CD14-positive monocyte (primary cell): ENCODE data around the gene ZNF611. TPM values are rescaled to one million over a fixed set of nuclear protein-coding genes. Genes with fewer than 3 reads are reported as not detected.
"Not testable (repeated sequence)": the region's sequence is repeated elsewhere in the genome, so short reads cannot be mapped to it uniquely, and the experiment has no call there.

Experiments used
- DNase-seq, 3 donors: peaks; one replicate each; pipeline ENCODE4 v3.0.0-alpha.2; 2011 to 2022
- H2AFZ ChIP-seq: 2 replicates; pipeline ENCODE4 v1.6.0; 2012; ENCODE audit warnings: mild to moderate bottlenecking, low read depth, low read length, inconsistent platforms; ENCODE audit not compliant: insufficient read depth, poor library complexity, severe bottlenecking
- H3K27ac ChIP-seq, 2 donors: 1 replicate in 1 of 2; 2 replicates in 1 of 2; pipeline ENCODE4 v1.5.1; 2012 to 2013; ENCODE audit warnings: low read length in 2 of 2, control low read depth in 1 of 2, inconsistent platforms in 1 of 2, low read depth in 1 of 2, mild to moderate bottlenecking in 1 of 2
- H3K27me3 ChIP-seq, 2 donors: one replicate each; pipeline versions ENCODE4 v1.6.0 to v1.6.1; 2011 to 2013; ENCODE audit warnings: low read length in 2 of 2; ENCODE audit not compliant: control insufficient read depth in 2 of 2, insufficient read depth in 2 of 2
- H3K36me3 ChIP-seq, 2 donors: replicated peaks in 1 of 2; 1 replicate in 1 of 2; 2 replicates in 1 of 2; pipeline versions ENCODE4 v1.5.1 to v1.6.1; 2012 to 2013; ENCODE audit warnings: low read length in 2 of 2, control low read depth in 1 of 2, inconsistent platforms in 1 of 2, mild to moderate bottlenecking in 1 of 2; ENCODE audit not compliant: insufficient read depth in 2 of 2, control insufficient read depth in 1 of 2
- H3K4me1 ChIP-seq, 2 donors: 1 replicate in 1 of 2; 2 replicates in 1 of 2; pipeline versions ENCODE4 v1.5.1 to v1.6.1; 2012 to 2013; ENCODE audit warnings: low read length in 2 of 2, control low read depth in 1 of 2, inconsistent platforms in 1 of 2, mild to moderate bottlenecking in 1 of 2, moderate library complexity in 1 of 2; ENCODE audit not compliant: insufficient read depth in 2 of 2, control insufficient read depth in 1 of 2
- H3K4me2 ChIP-seq: replicated peaks from 2 replicates; pipeline ENCODE3; 2012; ENCODE audit warnings: low read length, moderate library complexity, mild to moderate bottlenecking; ENCODE audit not compliant: poor library complexity, severe bottlenecking; ENCODE audit errors: extremely low read depth
- H3K4me3 ChIP-seq, 3 experiments: fragments of 200-600 bp in 1 of 3; sonication (generic) in 1 of 3; replicated peaks in 1 of 3; 1 replicate in 2 of 3; 2 replicates in 1 of 3; pipeline ENCODE4 v1.5.1; 2011 to 2013; ENCODE audit warnings: low read length in 3 of 3, mild to moderate bottlenecking in 3 of 3, control low read depth in 2 of 3, low read depth in 2 of 3, inconsistent platforms in 1 of 3, moderate library complexity in 1 of 3
- H3K79me2 ChIP-seq: 2 replicates; pipeline ENCODE4 v1.6.0; 2012; ENCODE audit warnings: mild to moderate bottlenecking, control low read depth, inconsistent platforms, low read length, moderate library complexity; ENCODE audit not compliant: insufficient read depth
- H3K9ac ChIP-seq: 2 replicates; pipeline ENCODE4 v1.6.0; 2017; ENCODE audit warnings: low read length, mild to moderate bottlenecking; ENCODE audit not compliant: insufficient read depth, poor library complexity, severe bottlenecking
- H3K9me3 ChIP-seq, 2 donors: replicated peaks in 1 of 2; 1 replicate in 1 of 2; 2 replicates in 1 of 2; pipeline versions ENCODE4 v1.5.1 to v1.6.1; 2012 to 2013; ENCODE audit warnings: low read length in 2 of 2, control low read depth in 1 of 2; ENCODE audit not compliant: control insufficient read depth in 1 of 2, insufficient read depth in 1 of 2
- H4K20me1 ChIP-seq: 2 replicates; pipeline ENCODE4 v1.6.0; 2012; ENCODE audit warnings: mild to moderate bottlenecking, low read length, control low read depth, moderate library complexity; ENCODE audit not compliant: insufficient read depth
- H3K27ac Mint-ChIP-seq, 7 donors: one replicate each; pipeline ENCODE4 v1.8.0; 2020; ENCODE audit warnings: mild to moderate bottlenecking in 7 of 7, mixed read lengths in 7 of 7, moderate library complexity in 6 of 7, inconsistent platforms in 2 of 7
- H3K27me3 Mint-ChIP-seq, 3 donors: one replicate each; pipeline ENCODE4 v1.8.0; 2021 to 2022; ENCODE audit warnings: low read depth in 3 of 3, mild to moderate bottlenecking in 3 of 3, mixed read lengths in 3 of 3, moderate library complexity in 3 of 3, inconsistent platforms in 1 of 3
- H3K36me3 Mint-ChIP-seq, 2 donors: one replicate each; pipeline ENCODE4 v1.8.0; 2020; ENCODE audit warnings: mixed read lengths in 2 of 2, inconsistent platforms in 1 of 2, mild to moderate bottlenecking in 1 of 2
- H3K4me1 Mint-ChIP-seq: one replicate; pipeline ENCODE4 v1.8.0; 2020; ENCODE audit warnings: mild to moderate bottlenecking, mixed read lengths
- H3K4me3 Mint-ChIP-seq, 2 donors: one replicate each; pipeline ENCODE4 v1.8.0; 2020; ENCODE audit warnings: mild to moderate bottlenecking in 2 of 2, mixed read lengths in 2 of 2, moderate library complexity in 1 of 2
- H3K9me3 Mint-ChIP-seq, 7 donors: one replicate each; pipeline ENCODE4 v1.8.0; 2020 to 2022; ENCODE audit warnings: mixed read lengths in 7 of 7, mild to moderate bottlenecking in 6 of 7, moderate library complexity in 6 of 7, inconsistent platforms in 2 of 7
- WGBS: methylation state at CpG from one replicate; pipeline ENCODE4 v1.1.5; 2013; ENCODE audit warnings: missing lambda C conversion rate; ENCODE audit not compliant: insufficient coverage; 5-methylcytosine and 5-hydroxymethylcytosine counted together
- intact Hi-C, 2 donors: fragments of 100-400 bp; cut with micrococcal nuclease; formaldehyde crosslinking; loops; one replicate each; pipeline versions ENCODE4 v1.15.0 to v1.15.1; 2023
- polyA plus RNA-seq, 3 donors: library from polyadenylated mRNA; depleted of rRNA in 1 of 3; unstranded in 2 of 3; stranded (reverse) in 1 of 3; fragments of 300-500 nt in 2 of 3; fragments of >200 nt in 1 of 3; fragmentation: Illumina TruSeq in 2 of 3; gene quantifications; 1 replicate in 2 of 3; 2 replicates in 1 of 3; pipeline ENCODE4 v1.2.3, GENCODE V29; 2012 to 2021
- TF ChIP-seq, protein P1 (sequence below): fragments of 200-600 bp; IDR thresholded peaks from one replicate; pipeline ENCODE4 v1.8.0; 2022; ENCODE audit warnings: antibody characterized with exemption, mild to moderate bottlenecking

ZNF611 gene
- polyA plus RNA-seq, 3 donors = 5.5 to 20.2 (median 12.0) TPM

DNA sequence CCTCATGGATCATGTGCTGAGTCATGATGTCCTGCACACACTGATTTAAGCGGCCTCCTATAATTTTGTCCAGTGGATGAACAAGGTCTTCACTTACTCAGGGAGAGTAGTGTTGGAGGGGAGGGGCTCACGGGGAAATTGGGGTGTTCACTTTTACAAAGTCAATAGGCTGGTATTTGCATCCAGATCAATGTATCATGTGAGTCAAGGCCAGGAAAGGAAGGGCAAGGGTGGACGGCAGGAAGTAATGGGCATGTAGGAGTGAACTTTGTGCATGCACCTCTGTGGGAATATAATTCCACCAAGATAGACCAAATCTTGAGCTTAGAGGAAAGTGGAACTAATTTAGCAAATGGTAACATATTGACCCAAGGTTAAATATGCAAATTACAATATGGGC lies 23.2 kb downstream of the ZNF611 start:
- H3K4me3 Mint-ChIP-seq = peak overlapping the region in 1 of 2 donors; percentile 39
- H3K4me1 Mint-ChIP-seq, H3K27me3 Mint-ChIP-seq: not testable (repeated sequence)

DNA sequence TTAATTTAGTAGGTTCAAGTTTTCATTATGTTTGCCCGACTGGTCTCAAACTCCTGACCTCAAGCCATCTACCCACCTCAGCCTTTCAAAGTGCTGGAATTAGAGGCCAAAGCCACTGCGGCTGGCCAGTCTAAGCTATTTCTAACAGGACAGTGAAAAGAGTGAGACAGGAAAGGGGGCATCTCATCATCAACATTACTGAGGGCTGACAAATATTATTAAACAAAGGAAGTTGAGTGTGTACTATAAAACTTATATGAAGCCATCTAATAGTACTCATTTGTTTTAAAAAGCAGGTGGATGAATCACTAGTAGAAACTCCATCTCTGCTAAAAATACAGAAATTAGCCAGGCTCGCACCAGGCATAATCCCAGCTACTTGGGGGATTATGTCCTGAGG lies 24.3 kb downstream of the ZNF611 start:
- intact Hi-C loops = no loop called here
- H3K27ac ChIP-seq = no peak overlapping the region
- H4K20me1 ChIP-seq = no peaks in the 10 kb centered on the region
- no peaks in the 10 kb centered on the region for H3K4me1 ChIP-seq
- H3K9ac ChIP-seq = no peak overlapping the region
- DNase-seq = no peak
- Mint-ChIP-seq H3K4me3 (no peak overlapping the region), H3K27me3 (peaks cover 0 to 1% (median 0%) of the 10 kb centered on the region in 3 donors), H3K36me3 (peaks cover 89 to 95% of the 10 kb centered on the region in 2 donors), H3K9me3 (peaks cover 55 to 97% (median 85%) of the 10 kb centered on the region in 7 donors), H3K27ac (no peak overlapping the region), H3K4me1 (no peaks in the 10 kb centered on the region)
- H3K27me3 ChIP-seq = no peaks in the 10 kb centered on the region
- H3K4me2 ChIP-seq = no peak overlapping the region
- TF ChIP-seq, protein P1, sequence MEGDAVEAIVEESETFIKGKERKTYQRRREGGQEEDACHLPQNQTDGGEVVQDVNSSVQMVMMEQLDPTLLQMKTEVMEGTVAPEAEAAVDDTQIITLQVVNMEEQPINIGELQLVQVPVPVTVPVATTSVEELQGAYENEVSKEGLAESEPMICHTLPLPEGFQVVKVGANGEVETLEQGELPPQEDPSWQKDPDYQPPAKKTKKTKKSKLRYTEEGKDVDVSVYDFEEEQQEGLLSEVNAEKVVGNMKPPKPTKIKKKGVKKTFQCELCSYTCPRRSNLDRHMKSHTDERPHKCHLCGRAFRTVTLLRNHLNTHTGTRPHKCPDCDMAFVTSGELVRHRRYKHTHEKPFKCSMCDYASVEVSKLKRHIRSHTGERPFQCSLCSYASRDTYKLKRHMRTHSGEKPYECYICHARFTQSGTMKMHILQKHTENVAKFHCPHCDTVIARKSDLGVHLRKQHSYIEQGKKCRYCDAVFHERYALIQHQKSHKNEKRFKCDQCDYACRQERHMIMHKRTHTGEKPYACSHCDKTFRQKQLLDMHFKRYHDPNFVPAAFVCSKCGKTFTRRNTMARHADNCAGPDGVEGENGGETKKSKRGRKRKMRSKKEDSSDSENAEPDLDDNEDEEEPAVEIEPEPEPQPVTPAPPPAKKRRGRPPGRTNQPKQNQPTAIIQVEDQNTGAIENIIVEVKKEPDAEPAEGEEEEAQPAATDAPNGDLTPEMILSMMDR = no peak
- H3K9me3 ChIP-seq = peaks cover 65 to 77% of the 10 kb centered on the region in 2 donors
- no peak overlapping the region for H2AFZ ChIP-seq
- no peaks in the 10 kb centered on the region for H3K79me2 ChIP-seq
- H3K4me3 ChIP-seq = no peak overlapping the region
- H3K36me3 ChIP-seq = peaks cover 78 to 96% of the 10 kb centered on the region in 2 donors
- WGBS = no CpG with 5 or more reads among the region's 3 CpGs

More for the DNA sequence above, 23.2 kb downstream of the ZNF611 start:
- H3K27ac Mint-ChIP-seq, H3K4me2 ChIP-seq, H2AFZ ChIP-seq, H3K4me3 ChIP-seq, H3K79me2 ChIP-seq, H3K27me3 ChIP-seq, H3K9ac ChIP-seq, DNase-seq, intact Hi-C loops, H4K20me1 ChIP-seq, H3K4me1 ChIP-seq, H3K27ac ChIP-seq: not testable (repeated sequence)
- H3K9me3 ChIP-seq = peaks cover 65 to 66% of the 10 kb centered on the region in 2 donors
- peaks cover 67 to 90% of the 10 kb centered on the region in 2 donors for H3K36me3 ChIP-seq
- 100% methylated on average over 1 of the region's 3 CpGs for WGBS
- H3K9me3 Mint-ChIP-seq = peaks cover 48 to 97% (median 85%) of the 10 kb centered on the region in 7 donors
- peaks cover 83 to 89% of the 10 kb centered on the region in 2 donors for H3K36me3 Mint-ChIP-seq

DNA sequence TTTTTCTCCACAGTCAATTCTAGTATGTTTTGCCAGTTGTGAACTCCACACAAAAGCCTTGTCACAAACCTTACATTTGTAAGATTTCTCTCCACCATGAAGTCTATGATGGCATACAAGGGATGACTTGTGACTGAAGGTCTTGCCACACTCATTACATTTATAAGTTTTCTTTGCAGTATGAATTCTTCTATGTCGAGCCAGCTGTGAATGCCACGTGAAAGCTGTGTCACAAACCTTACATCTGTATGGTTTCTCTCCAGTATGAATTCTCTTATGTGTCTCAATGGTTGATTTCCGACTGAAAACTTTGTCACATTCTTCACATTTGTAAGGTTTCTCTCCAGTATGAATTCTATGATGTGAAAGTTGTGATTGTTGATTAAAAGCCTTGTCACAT lies 29.2 kb downstream of the ZNF611 start:
- Histone ChIP-seq H3K9me3 (peaks cover 65 to 99% of the 10 kb centered on the region in 2 donors), H3K4me3 (peak overlapping the region in 1 of 3 experiments; percentile 28), H3K36me3 (peaks cover 41 to 59% of the 10 kb centered on the region in 2 donors)
- H3K9ac ChIP-seq, H3K79me2 ChIP-seq, H3K4me2 ChIP-seq, H3K4me3 Mint-ChIP-seq, H3K4me1 ChIP-seq, H2AFZ ChIP-seq, H3K27me3 ChIP-seq, H4K20me1 ChIP-seq, DNase-seq, H3K4me1 Mint-ChIP-seq, H3K27me3 Mint-ChIP-seq, H3K27ac ChIP-seq, intact Hi-C loops, H3K27ac Mint-ChIP-seq: not testable (repeated sequence)
- Mint-ChIP-seq H3K9me3 (peaks cover 53 to 97% (median 95%) of the 10 kb centered on the region in 7 donors), H3K36me3 (peaks cover 50 to 63% of the 10 kb centered on the region in 2 donors)
- WGBS = 100% methylated on average over 1 of the region's 3 CpGs
